GM19467 (cell line): ENCODE data around the gene COL16A1.

Experiments used
- ATAC-seq: cut with Tn5 transposase; IDR thresholded peaks from one replicate; pipeline ENCODE4 v1.9.1; 2021; ENCODE audit warnings: mild to moderate bottlenecking, moderate library complexity; ENCODE audit not compliant: unreplicated experiment

Gene COL16A1

DNA sequence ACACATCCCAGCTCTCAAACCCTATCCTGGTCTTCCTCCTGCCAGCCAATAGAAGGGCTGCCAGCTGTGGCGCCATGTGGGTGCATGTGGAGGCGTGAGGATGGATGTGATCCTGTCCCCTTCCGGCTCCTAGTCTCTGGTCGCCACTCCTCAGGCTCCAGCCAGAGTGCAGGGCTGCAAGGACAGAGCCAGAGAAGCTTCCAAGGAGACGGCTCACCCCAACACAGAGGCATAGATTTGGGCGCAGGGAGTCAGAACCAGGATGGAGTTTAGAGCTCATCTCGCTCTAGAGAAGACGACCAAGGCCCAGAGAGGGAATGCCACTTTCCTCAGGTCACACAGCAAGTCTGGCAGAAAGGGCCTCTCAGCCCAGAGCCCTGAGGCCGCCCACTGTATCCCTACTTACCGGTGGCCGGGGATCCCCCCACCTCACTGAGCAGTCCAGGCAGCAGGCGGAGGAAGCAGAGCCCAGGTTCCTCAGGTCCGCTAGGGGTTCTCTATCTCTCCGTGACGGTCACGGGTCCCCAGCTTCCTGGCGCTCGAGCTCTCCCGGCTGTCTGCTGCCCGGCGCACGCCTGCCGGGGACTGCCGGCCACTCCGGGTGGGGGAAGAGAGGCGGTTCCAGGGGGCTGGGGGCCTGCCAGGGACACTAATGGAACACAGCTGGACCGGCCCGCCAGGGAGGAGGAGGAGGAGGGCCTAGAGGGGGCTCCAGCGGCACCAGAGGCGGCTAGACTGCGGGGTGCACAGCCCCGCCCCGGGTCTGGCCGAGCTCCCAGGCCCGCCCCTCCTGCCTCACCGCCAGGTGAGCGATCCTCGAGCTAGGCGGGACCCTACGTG lies at the start of gene COL16A1:
TSS of gene COL16A1 (minus strand) at position 587 of the 840 bp plus-strand sequence. CDS start 1,824 bp downstream, outside the sequence.
- ATAC-seq = no peak

DNA sequence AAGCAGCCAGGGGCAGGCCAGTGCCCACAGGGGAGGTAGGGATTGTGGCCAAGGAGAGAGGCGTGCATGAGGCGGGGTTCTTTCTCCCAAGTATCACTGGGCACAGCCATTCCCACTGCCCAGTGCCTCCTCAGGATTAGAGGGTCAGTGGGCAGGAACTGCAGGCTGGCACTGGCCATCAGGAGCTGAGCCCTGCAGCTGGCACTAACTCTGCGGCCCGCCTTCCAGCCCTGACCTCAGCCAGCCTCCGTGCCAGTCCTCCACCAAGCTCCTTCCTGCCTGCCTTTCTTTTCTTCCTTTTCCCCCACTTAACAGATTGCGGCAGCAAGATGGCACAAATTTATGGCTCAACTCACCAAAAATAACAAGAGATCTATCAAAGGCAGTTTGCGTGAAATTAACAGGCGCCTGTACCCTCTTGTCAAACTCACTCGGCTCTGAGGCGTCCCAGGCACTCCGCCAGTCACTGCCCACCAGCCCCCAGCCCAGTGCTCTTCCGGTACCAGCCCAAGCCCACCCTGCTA lies 49.2 kb upstream of the COL16A1 start:
- no peak for ATAC-seq

DNA sequence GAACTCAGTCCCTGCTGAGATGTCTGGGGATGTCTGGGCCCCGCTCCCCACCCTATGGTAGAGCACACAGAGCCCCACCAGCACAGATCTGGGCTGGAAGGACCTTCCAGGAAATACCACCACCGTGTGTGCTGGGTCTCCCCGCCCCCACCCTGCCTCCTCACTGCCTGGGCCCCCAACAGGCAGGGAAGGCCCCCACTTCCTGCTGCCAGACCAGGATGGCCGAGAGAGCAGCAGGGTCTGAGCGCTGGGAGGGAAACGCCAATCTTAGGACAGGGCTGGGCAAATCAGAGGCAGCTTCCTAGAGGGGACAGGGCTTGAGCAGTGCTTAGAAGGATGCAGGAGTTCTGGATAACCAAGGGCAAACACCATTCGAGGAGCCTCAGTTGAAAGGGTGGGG lies 48.4 kb upstream of the COL16A1 start:
- ATAC-seq = no peak

DNA sequence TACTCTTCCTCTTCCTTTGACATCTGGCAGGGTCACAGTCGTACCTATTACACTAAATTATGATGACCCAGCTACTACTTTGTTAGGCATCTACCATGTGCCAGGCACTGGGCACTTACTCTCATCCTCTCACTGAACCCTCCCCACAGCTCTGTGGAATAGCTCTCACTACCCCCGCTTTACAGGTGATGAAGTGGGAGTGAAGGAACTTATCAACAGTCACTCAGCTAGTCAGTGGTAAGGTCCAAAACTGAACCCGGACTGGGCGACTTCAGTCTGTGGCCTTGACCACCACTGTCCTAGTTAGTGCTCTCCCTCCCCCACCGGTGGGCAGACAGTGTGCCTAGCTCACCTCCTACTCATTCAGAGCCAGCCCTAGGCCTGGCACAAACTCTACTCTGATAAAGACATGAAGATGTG lies 48.0 kb upstream of the COL16A1 start:
- ATAC-seq = no peak

DNA sequence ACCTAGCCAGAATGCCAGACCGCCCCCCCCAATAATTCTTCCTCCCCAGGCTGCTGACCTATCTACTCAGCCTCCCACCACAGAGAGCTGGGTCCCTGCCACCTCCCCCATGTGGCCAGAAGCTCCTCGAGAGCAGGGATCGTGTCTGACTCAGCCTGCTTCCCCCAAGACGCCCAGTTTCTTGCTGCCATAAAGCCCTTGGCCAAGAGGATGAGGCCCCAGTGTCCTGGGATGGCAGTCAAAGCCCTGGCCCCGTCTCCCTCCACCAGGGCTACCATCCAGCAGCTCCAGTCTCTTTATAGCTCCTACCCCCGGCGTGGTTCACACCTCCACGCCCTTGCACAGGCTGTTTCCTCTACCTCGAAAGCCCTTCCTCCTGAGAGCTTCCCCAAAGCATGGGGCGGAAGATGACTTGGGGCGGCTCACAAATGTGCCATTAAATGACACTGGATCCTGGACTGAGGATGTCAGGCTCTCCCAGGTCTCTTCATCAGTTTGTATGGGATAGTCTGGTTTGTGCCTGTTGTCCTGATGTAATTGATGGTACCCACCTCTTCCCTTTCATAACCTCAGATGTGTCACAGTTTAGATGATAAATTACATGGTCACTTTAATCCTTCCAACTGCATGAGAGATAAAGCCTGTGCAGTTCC lies 47.2 kb upstream of the COL16A1 start:
- no peak for ATAC-seq

DNA sequence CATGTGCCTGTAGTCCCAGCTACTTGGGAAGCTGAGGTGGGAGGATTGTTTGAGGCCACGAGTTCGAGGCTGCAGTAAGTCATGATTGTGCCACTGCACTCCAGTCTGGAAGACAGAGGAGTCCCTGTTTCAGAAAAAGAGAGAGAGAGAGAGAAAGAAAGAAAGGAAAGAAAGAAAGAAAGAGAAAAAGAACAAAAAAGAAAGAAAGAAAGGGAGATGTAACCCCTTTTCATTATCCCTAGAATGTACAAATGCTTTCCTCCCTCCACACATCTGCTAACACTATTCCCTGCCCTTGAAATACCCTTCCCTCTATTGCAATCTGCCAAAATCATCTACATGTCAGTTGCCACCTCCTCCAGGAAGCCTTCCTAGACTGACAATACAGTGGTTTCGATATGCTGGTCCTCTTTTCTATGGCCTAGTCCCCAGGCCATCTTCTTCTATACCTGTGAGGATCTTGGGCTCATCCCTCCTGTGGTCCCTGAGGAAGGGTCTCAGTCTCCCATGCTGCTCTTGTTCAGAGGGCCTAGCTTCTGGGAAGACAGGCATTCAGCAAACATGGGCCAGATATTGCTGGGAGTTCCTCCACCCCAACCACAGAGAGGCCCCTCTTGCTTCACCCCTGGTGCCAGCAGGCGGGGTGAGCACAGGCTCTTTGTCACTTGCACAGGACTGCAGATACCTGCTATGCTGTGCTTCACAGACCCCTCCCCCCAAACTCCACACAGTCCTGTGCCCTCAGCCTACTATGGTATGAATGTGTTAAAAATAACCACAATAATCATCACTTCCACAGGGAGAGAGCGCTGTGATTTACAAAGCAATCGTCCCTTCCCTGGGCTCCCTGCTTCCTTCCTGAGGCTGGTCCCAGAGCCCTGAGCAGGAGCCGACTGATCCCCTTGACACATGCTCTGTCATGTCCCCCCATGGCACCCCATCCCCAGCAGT lies 46.2 kb upstream of the COL16A1 start:
- ATAC-seq = no peak

DNA sequence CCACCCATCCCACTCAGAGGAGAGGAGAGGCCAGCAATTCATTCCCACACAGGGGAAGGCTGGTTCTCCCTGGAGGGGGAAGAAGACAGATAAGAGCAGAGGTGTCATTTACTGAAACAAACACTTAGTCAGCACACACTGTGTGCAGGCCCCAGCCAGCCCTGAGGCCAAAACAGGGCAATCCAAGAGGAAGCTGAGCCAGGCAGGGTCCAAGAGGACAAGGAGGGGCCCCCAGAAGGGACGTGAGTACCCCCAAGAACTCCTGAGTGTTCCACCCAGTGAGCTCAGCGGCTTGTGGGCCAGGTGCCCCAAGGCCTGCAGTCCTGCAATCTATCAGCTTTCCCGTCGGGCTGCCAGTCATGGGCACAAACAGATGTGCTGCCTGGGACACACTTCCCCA lies 44.5 kb upstream of the COL16A1 start:
- no peak for ATAC-seq

DNA sequence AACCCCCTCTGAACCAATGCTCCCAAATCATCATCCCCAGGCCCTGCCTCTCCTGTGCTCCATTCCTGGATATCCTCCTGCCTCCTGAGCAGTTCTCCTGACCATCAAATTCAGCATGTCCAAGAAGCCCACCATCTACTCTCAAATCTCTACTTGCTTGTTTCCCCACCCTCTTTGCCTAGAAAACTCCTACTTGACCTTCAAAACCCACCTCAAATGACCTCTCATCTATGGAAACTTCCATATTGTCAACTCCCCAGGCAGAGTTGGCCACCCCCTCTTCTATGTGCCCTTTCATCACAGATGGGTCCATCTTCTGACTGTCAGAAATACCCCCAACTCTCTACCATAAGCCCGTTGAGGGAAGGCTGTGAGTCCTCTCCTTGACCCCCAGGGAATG lies 43.5 kb upstream of the COL16A1 start:
- no peak for ATAC-seq

DNA sequence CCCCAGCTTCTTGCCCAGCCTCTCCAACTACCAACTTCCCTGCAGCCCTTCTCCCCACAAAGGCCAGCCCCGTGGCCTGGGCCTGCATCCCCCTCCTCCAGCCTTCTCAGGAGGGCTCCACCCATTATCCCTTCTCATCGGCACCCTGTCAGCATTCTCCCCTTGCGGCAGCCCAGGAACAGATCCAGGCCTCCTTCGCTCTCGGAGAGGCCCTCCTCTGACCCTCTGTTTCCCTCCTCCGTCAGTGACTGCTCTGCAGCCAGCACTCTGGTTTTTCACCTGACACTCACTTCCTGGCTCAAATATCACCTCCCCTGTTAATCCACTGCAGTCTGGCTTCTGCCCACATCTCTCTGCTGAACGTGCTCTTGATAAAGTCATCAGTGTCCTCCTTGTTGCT lies 42.9 kb upstream of the COL16A1 start:
- no peak for ATAC-seq

DNA sequence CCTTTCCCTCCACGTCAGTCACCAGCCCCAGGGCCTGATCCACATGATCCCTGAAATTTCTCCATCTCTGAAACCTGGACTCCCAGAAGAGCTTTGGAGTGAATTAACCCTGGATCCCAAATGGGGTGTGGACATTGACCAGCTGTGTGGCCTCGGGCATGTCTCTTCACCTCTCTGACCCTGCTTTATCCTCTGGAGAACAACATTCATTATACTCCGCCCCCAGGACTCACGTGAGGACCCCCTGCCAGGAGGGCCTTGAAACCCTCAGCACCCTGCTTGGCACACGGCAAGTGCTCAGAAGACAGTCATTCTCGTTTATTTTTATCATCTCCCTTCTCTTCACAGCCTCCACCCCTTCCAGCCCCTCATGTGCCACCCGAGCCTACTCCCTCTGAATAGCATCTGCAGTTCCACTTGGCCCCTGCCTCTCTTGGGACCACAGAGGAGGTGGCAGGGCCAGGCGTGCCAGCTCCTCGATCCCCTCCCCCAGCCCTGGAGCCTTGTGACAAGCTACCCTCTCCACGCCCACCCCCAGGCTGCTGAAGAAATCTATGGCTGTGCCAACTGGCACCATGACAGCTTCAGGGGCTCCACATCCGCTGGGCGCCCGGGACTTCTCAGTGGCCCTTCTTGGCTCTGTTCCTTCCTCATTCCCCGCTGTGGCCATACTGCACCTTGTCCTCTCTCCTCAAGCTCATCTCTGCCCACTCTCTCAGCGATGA lies 42.3 kb upstream of the COL16A1 start:
- no peak for ATAC-seq

DNA sequence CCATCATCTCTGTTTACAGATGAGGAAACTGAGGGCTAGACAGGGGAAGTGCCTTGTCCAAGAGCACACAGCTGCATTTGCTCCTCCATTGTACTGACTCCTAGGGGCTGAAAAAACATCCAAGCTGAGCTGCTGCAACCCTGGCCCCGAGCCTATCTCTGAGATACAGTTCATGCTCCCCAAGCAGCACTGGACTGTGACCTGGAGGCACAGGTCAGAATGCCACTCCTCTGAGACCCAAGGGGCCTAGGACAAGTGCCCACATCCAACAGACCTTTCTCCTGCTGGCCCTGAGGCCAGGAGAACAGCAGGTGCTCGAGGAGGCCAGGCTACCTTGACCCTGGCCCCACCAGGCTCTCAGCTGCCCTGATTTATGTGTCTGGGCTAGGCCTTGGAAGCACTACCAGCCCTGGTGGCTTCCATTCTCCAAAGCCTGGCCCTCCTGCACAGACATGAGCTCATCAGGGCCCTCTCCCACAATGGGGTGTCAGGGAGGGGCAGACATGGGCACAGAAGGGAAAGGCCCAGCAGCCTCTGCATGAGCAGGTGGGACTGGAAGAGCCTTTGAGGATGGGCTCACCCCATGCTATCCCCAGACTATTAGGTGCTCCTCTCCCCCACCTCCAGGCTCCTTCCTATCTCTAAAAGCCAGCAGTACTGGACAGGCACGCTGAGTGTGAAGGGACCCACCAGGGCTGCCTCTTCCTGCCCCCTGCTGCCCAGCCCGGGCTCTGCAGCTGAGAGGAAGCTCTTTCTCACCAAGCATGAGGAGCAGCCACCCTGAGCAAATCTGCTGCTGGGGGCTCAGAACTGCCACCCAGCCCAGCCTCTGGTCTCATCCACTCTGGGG lies 41.5 kb upstream of the COL16A1 start:
- ATAC-seq = no peak

DNA sequence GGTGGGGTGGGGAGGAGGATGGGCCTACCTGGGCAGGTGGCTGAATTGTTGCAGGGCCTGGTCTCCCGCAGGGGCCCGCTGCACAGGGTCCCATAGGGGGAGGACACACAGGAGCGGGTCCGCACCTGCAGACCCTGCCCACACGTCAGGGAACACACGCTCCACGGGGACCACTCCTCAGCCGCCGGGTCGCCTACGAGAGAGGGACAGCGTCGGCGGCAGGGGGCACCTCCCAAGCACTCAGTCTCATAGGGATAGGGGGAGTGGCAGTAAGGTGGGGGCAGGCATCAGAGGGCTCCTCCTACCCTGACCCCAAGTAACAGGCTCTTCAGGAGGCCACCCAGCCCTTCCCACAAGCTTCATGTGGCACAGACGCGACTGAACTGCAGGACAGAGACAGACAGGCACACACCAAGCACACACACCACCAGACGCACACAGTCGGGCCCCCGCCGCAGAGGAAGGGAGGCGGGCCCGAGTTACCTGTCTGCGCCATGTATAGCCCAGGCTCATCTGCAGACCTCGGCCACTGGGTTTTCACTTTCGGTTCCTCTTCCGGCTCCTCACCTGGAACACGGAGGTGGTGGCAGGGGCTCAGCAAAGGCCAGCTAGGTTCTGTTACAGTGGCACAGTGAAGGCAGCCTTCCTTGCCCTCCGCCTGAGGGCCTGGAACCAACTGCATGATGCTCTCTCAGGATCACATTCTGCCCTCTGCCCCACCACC lies 40.5 kb upstream of the COL16A1 start:
- no peak for ATAC-seq

DNA sequence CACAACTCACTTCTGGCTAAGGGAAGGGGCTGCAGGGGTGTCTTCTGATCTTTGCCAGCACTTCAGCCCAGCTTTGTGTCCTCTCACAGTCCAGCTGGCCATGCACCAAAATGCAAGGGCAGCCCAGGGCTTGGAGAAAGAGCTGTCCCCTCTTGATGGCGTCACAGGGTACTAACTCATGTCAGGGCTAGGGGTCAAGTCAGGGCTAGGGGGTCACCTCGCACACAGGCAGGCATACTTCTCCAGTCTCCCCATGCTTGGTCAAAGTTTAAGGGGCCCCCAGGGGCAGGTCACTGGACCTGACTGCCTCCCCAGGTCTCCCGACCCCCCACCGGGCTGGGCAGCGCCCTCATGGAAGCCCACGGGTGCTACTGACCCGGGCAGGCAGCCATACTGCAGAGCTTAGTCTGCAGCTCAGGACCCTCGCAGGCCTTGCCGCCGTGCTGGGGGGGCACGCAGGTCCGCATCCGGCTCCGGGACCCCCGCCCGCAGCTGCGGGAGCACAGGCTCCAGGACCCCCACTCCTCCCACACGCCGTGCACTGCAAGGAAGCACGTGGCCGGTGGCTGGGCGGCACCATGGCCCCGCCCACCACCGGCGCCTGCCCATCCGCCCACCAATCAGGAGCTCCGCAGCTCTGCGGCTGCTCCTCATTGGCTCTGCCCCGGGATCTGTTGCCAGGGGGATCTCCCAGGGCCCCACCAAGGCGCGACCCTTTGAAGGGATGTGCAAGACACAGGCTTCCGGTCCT lies 38.8 kb upstream of the COL16A1 start:
- ATAC-seq = no peak

DNA sequence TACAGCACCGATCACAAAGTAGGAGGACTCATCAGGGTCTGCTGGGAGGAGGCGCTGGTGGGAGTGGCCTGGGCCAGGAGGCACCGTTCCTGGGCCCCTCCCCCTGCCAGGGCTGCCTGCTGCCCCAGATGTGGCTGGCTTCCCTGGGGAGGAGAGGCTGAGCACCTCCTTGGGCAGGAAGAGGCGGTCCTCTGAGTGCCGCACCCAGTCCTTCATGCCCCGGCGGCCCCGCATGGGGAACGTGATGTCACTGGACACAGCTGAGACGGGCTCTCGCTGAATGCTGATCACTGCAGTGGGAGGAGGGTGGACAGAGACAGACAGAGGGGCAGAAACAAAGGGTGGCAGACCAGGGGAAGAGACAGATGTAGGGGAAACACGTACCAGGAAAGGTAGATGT lies 35.5 kb upstream of the COL16A1 start:
- no peak for ATAC-seq

DNA sequence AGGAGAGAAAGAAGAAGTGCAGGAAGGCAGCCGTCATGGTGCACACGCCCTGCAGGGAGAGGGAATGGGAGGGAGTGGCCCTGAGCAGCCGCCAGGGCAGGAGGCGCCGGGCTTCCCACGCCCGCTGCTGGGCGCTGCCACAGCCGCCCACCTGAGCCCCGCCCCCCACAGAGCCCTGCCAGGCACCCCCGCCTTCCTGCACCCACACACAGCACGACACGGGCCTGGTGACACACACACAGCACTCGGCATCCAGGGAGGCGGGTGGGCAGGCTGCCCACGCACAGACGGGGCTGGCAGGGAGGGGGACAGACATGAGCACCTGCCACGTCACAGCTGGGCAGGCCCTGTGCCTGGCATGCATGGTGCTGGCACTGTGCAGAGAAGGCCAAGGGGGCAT lies 32.9 kb upstream of the COL16A1 start:
- ATAC-seq = no peak

DNA sequence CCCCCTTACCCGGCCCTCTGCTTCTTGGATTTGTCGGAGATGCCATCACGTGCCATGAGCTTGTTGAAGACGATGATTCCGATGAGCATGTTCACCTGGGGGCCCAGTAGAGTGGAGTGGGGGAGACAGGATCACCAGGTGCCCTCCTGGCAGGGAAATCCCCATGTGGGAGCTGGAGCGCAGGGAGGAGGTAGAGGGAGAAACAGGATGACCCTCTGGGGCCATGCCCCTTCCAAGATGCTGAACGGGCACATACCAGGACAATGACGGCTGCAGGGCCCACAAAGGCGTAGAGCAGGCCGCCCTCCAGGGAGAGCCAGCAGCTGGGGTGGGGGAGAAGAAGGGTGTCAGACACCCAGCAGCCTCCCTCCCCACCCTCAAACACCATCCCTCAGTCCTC lies 31.8 kb upstream of the COL16A1 start:
- ATAC-seq = no peak

DNA sequence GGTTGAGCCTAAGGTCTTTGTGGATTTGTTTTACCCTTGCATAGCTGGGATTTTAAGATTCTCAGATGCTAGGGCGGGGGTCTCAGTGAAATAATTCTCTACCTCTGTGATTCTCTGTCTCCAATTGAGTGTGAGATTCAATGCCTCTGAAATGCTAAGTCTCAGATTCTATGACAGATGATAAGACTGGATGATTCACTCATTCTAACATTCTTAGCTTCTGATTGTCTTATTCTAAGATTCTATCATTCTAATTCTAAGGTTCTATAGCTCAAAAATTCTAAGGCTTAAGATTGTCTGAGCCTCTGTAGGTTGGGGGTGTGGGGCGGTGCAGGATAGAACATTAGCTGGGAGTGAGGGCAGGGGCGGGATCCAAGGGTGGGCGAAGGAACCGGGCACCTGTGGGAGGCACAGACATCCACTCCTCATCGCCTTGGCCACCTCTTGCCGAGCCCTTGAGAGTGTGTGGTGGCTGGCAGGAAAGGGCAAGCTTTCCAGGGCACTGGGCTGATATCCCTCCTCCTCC lies 30.8 kb upstream of the COL16A1 start:
- ATAC-seq = no peak
